Measurements from ENCODE around the gene ISM1.

The ISM1 gene

GRCh38 chr20:13277663-13278295 is 56.7 kb downstream of the ISM1 start:
- Histone ChIP-seq H3K23ac (ENCODE audit: low read length in 2 of 2) (no peak overlapping the region), H3K27ac (ENCODE audit: low read length, poor library complexity, severe bottlenecking) (no peak overlapping the region), H2AFZ (ENCODE audit: low read depth, low read length) (no peak overlapping the region), H3K9me3 (ENCODE audit: control insufficient read depth, low read length) (no peaks in the 10 kb centered on the region), H2BK15ac (ENCODE audit: low read depth, poor library complexity, severe bottlenecking) (no peak overlapping the region), H3K14ac (ENCODE audit: low read length in 2 of 2) (no peak overlapping the region), H3K4me1 (ENCODE audit: control insufficient read depth, insufficient read depth, low read depth, low read length) (peaks cover 6% of the 10 kb centered on the region), H2AK5ac (ENCODE audit: low read length, severe bottlenecking) (no peak overlapping the region), H3K36me3 (ENCODE audit: control insufficient read depth in 1 of 2, insufficient read depth in 2 of 2, low read depth in 1 of 2, low read length in 2 of 2) (peaks cover 0 to 15% of the 10 kb centered on the region in 2 experiments), H3K4me2 (ENCODE audit: low read length, poor library complexity, severe bottlenecking) (no peak overlapping the region), H2BK120ac (ENCODE audit: low read depth, low read length) (no peak overlapping the region), H2BK5ac (ENCODE audit: low read depth, low read length, poor library complexity, severe bottlenecking) (no peak overlapping the region), H3K27me3 (ENCODE audit: control insufficient read depth in 1 of 2, insufficient read depth in 1 of 2, low read length in 2 of 2) (no peaks in the 10 kb centered on the region), H3K9ac (ENCODE audit: low read length) (peak overlapping the region; percentile 55), H3K79me1 (replicated peaks; ENCODE audit: low read length, poor library complexity, severe bottlenecking) (no peaks in the 10 kb centered on the region), H3K18ac (ENCODE audit: low read depth in 1 of 2, low read length in 2 of 2) (no peak overlapping the region), H2BK12ac (ENCODE audit: low read length in 2 of 2) (no peak overlapping the region), H3K4me3 (ENCODE audit: insufficient read depth in 1 of 2, low read depth in 1 of 2, low read length in 2 of 2) (no peak overlapping the region), H4K8ac (ENCODE audit: low read length) (no peak overlapping the region), H3K4ac (ENCODE audit: low read depth in 1 of 2, low read length in 2 of 2) (no peak overlapping the region), H4K91ac (ENCODE audit: low read length) (no peak overlapping the region)
- DNase-seq, result no peak
- 90% methylated on average over 8 of the region's 9 CpGs for WGBS

- H3K23ac ChIP-seq (ENCODE audit: low read length in 2 of 2), result no peak overlapping the region
- H3K4me1 ChIP-seq (ENCODE audit: control insufficient read depth, insufficient read depth, low read depth, low read length), result peaks cover 4% of the 10 kb centered on the region
- no peak overlapping the region for H4K8ac ChIP-seq (ENCODE audit: low read length)
- no peaks in the 10 kb centered on the region for H3K79me1 ChIP-seq (replicated peaks; ENCODE audit: low read length, poor library complexity, severe bottlenecking)
- no peak overlapping the region for H4K91ac ChIP-seq (ENCODE audit: low read length)
- H2AK5ac ChIP-seq (ENCODE audit: low read length, severe bottlenecking), result no peak overlapping the region
- H2BK120ac ChIP-seq (ENCODE audit: low read depth, low read length), result no peak overlapping the region
- WGBS, result 83% methylated on average over 5 of the region's 5 CpGs
- no peaks in the 10 kb centered on the region for H3K27me3 ChIP-seq (ENCODE audit: control insufficient read depth in 1 of 2, insufficient read depth in 1 of 2, low read length in 2 of 2)
- H3K18ac ChIP-seq (ENCODE audit: low read depth in 1 of 2, low read length in 2 of 2), result no peak overlapping the region
- no peak for DNase-seq
- no peak overlapping the region for H2BK15ac ChIP-seq (ENCODE audit: low read depth, poor library complexity, severe bottlenecking)
- H3K4me2 ChIP-seq (ENCODE audit: low read length, poor library complexity, severe bottlenecking), result no peak overlapping the region
- peaks cover 0 to 16% of the 10 kb centered on the region in 2 experiments for H3K36me3 ChIP-seq (ENCODE audit: control insufficient read depth in 1 of 2, insufficient read depth in 2 of 2, low read depth in 1 of 2, low read length in 2 of 2)
- H2BK12ac ChIP-seq (ENCODE audit: low read length in 2 of 2), result no peak overlapping the region
- no peak overlapping the region for H2AFZ ChIP-seq (ENCODE audit: low read depth, low read length)
- H3K9me3 ChIP-seq (ENCODE audit: control insufficient read depth, low read length), result no peaks in the 10 kb centered on the region
- peak overlapping the region; percentile 55 for H3K9ac ChIP-seq (ENCODE audit: low read length)
- no peak overlapping the region for H2BK5ac ChIP-seq (ENCODE audit: low read depth, low read length, poor library complexity, severe bottlenecking)
- H3K4ac ChIP-seq (ENCODE audit: low read depth in 1 of 2, low read length in 2 of 2), result no peak overlapping the region
- H3K14ac ChIP-seq (ENCODE audit: low read length in 2 of 2), result no peak overlapping the region
- H3K27ac ChIP-seq (ENCODE audit: low read length, poor library complexity, severe bottlenecking), result no peak overlapping the region
- peak overlapping the region in 1 of 2 experiments; percentile 2 for H3K4me3 ChIP-seq (ENCODE audit: insufficient read depth in 1 of 2, low read depth in 1 of 2, low read length in 2 of 2)
These were observed 57.9 kb downstream of the ISM1 start for GRCh38 chr20:13278812-13279570.

- no peak overlapping the region for H3K4ac ChIP-seq (ENCODE audit: low read depth in 1 of 2, low read length in 2 of 2)
- no peak overlapping the region for H2BK15ac ChIP-seq (ENCODE audit: low read depth, poor library complexity, severe bottlenecking)
- H2BK12ac ChIP-seq (ENCODE audit: low read length in 2 of 2), result no peak overlapping the region
- H2AFZ ChIP-seq (ENCODE audit: low read depth, low read length), result no peak overlapping the region
- H3K27ac ChIP-seq (ENCODE audit: low read length, poor library complexity, severe bottlenecking), result no peak overlapping the region
- H3K4me3 ChIP-seq (ENCODE audit: insufficient read depth in 1 of 2, low read depth in 1 of 2, low read length in 2 of 2), result no peak overlapping the region
- 82% methylated on average over 1 of the region's 2 CpGs for WGBS
- H3K4me1 ChIP-seq (ENCODE audit: control insufficient read depth, insufficient read depth, low read depth, low read length), result no peaks in the 10 kb centered on the region
- no peaks in the 10 kb centered on the region for H3K79me1 ChIP-seq (replicated peaks; ENCODE audit: low read length, poor library complexity, severe bottlenecking)
- no peak overlapping the region for H3K9ac ChIP-seq (ENCODE audit: low read length)
- no peak overlapping the region for H3K4me2 ChIP-seq (ENCODE audit: low read length, poor library complexity, severe bottlenecking)
- H3K27me3 ChIP-seq (ENCODE audit: control insufficient read depth in 1 of 2, insufficient read depth in 1 of 2, low read length in 2 of 2), result no peaks in the 10 kb centered on the region
- no peak overlapping the region for H4K91ac ChIP-seq (ENCODE audit: low read length)
- H3K23ac ChIP-seq (ENCODE audit: low read length in 2 of 2), result no peak overlapping the region
- no peaks in the 10 kb centered on the region for H3K9me3 ChIP-seq (ENCODE audit: control insufficient read depth, low read length)
- peaks cover 0 to 14% of the 10 kb centered on the region in 2 experiments for H3K36me3 ChIP-seq (ENCODE audit: control insufficient read depth in 1 of 2, insufficient read depth in 2 of 2, low read depth in 1 of 2, low read length in 2 of 2)
- H2BK120ac ChIP-seq (ENCODE audit: low read depth, low read length), result no peak overlapping the region
- H3K18ac ChIP-seq (ENCODE audit: low read depth in 1 of 2, low read length in 2 of 2), result no peak overlapping the region
- DNase-seq, result no peak
- no peak overlapping the region for H4K8ac ChIP-seq (ENCODE audit: low read length)
- no peak overlapping the region for H3K14ac ChIP-seq (ENCODE audit: low read length in 2 of 2)
- no peak overlapping the region for H2BK5ac ChIP-seq (ENCODE audit: low read depth, low read length, poor library complexity, severe bottlenecking)
- H2AK5ac ChIP-seq (ENCODE audit: low read length, severe bottlenecking), result no peak overlapping the region
These were observed 59.7 kb downstream of the ISM1 start for GRCh38 chr20:13280609-13281324.
